Suprapubic skin (tissue), 3 donors: ENCODE data around the gene CBLL1.

Source experiments
- POLR2A ChIP-seq, 2 donors: fragments of 450-650 bp; IDR thresholded peaks; one replicate each; pipeline ENCODE4 v1.6.1; 2017; ENCODE audit warnings: antibody characterized with exemption in 2 of 2, mild to moderate bottlenecking in 2 of 2, moderate library complexity in 2 of 2
- TF ChIP-seq, protein P1 (sequence below), 2 donors: fragments of 200-600 bp in 1 of 2; fragments of 450-650 bp in 1 of 2; sonication (generic) in 1 of 2; IDR thresholded peaks; one replicate each; pipeline ENCODE4 v1.5.1; 2016 to 2019; ENCODE audit warnings: antibody characterized with exemption in 2 of 2, mild to moderate bottlenecking in 1 of 2, moderate library complexity in 1 of 2

GRCh38 chr7:107723255-107723654 lies 20.7 kb upstream of the CBLL1 start:
- TF ChIP-seq POLR2A (IDR thresholded peaks at IDR 0.05), result no peak
- TF ChIP-seq, protein P1, sequence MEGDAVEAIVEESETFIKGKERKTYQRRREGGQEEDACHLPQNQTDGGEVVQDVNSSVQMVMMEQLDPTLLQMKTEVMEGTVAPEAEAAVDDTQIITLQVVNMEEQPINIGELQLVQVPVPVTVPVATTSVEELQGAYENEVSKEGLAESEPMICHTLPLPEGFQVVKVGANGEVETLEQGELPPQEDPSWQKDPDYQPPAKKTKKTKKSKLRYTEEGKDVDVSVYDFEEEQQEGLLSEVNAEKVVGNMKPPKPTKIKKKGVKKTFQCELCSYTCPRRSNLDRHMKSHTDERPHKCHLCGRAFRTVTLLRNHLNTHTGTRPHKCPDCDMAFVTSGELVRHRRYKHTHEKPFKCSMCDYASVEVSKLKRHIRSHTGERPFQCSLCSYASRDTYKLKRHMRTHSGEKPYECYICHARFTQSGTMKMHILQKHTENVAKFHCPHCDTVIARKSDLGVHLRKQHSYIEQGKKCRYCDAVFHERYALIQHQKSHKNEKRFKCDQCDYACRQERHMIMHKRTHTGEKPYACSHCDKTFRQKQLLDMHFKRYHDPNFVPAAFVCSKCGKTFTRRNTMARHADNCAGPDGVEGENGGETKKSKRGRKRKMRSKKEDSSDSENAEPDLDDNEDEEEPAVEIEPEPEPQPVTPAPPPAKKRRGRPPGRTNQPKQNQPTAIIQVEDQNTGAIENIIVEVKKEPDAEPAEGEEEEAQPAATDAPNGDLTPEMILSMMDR (IDR thresholded peaks at IDR 0.05), result no peak
